Hematopoietic multipotent progenitor cell (in vitro differentiated cells): Measurements from ENCODE around the gene CWC15. TPM values are rescaled to one million over a fixed set of nuclear protein-coding genes. Genes with fewer than 3 reads are reported as not detected.
"Not testable (repeated sequence)": the region's sequence is repeated elsewhere in the genome, so short reads cannot be mapped to it uniquely, and the experiment has no call there.

Experiments
- DNase-seq, 3 donors: peaks; one replicate each; pipeline ENCODE4 v3.0.0-alpha.2; 2011 to 2015; ENCODE audit warnings: low read depth in 2 of 3, low spot score in 2 of 3
- total RNA-seq: library from RNA; depleted of rRNA; stranded (reverse); fragments of >200 nt; gene quantifications from one replicate; pipeline ENCODE4 v1.2.3, GENCODE V29; 2012

The CWC15 gene
- 12.4 TPM for total RNA-seq

DNA sequence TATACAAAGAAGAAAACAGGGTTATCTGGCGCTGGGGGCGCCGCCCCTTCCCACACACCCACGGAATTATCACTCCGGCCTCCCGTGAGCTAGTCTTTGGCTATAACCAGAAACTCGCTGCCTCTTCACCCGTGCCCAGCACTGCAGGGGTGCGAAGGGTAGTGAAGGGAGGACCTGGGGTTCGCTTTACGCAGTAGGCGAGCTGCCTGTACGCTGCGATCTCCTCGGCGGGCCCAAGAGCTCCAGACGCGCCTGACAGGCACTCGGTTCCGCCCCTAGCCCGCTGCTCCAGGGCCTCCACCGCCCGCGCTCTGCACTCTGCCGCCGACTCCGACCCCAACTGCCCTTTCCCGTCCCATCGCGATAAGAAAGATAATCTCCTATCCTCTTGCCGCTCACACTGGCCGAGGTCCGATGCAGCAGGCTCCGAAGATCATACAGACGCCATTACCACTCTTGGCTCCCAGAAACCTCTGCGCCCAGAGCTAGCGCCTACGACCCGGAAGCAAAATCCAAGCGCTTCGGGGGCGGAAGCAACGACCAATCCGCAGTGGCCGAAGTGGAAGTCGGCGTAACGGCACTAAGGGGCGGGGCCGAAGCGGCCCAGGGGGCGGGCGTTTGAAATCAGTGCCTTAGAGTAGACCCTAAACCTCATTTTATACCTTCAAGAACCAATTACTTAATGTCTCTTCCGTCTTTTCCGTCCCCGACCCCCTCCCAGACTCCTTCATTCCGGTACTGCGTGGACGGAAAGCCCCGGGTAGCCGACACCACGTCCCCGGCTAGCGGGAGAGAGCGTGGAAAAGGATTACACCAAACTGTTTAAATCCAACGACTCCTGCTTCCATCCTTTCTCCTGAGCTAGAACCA, at the start of gene CWC15, which contains the start of gene KDM4D:
TSS of gene CWC15 (minus strand) at position 458 of the 870 bp plus-strand sequence. CDS start 1,371 bp downstream, outside the sequence.
TSS of gene KDM4D (plus strand) at position 611 of the 870 bp plus-strand sequence. CDS start 23,664 bp downstream, outside the sequence.
- DNase-seq, result peak; percentile 80 to 97 (median 94)

DNA sequence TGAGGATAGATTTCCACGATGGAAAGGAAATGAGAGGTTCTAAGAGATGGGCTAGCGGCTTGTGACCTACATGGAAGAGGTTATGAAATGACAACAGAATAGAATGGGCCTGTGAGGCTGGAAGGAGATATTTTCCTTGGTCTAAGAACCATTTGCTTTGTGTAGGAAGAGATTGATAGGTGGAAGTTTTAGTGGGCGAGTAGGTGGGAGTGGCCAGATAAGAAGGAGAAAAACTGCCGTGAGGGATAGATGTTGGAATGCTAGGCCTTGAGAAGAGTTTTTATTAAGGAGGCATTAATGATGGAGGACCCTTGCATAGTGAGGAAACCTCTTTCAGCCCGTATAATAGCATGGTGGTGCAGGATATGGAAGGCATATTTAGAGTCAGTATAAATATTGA, 48.1 kb upstream of the CWC15 start:
- not testable (repeated sequence) for DNase-seq

DNA sequence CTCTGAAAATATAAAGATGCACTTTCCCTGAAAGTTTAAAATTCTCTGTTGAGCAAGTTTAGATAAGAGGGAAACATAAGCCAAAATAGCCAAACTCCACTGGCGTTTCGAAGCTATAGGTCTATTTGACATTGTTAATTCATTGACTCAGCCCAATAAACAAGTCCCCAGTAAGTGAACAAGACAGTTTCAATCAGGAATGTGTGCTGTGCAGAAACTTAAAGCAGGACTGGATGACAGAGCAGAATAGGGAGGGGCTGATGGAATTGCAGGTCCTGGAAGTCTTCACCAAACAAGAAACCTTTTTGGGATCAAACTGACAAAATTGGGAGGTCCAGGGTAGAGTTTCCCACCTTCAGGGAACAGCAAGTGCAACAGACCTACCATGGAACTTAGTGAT, 42.8 kb upstream of the CWC15 start:
- DNase-seq, result no peak

DNA sequence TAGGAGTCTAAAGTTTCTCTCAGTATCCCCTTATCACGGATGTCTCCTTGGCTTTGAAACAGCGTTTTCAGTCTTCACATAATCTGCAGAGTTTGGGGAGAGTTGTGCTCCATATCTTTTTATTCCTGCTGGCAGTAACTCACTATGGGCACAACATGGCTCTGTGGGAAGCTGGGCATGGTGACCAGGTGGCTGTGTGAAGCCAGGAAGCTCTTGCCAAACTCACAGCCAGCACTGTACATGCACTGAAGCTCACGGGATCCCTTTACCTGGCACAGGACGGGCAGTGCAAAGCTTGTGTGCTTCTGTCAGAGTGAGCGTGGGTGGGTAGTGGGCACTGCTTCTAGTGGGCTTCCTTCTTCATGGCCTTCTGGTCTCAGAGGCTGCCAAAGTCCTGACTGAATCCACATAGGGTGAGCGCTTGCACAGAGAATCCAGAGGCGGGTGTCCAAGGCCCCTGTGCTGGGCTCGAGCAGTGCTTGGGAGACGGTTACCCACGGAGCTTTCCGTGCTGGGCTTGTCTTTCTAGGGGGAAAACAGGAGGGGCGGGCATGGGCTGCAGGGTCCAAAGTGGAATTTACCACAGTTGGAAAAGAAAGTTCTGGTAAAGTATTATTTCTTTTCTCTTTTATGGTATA, 40.9 kb upstream of the CWC15 start:
- no peak for DNase-seq

DNA sequence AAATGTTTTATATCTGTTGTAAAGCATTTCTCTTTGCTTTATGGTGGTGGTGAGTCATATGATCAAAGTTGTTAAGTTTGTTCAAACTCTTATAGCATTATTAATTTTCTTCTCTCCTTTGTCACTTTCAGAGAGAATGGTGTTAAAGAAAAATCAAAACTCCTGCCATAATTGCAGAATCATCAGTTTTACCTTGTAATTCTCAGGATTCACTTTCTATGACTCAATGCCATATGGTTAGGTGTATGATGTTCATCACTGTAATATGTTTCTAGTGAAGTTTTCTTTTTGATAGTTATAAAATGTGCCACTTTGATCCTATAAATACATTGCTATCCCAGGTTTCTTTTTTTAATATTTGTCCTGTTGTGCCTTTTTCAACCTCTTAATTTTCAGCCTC, 38.0 kb upstream of the CWC15 start:
- DNase-seq, result no peak

DNA sequence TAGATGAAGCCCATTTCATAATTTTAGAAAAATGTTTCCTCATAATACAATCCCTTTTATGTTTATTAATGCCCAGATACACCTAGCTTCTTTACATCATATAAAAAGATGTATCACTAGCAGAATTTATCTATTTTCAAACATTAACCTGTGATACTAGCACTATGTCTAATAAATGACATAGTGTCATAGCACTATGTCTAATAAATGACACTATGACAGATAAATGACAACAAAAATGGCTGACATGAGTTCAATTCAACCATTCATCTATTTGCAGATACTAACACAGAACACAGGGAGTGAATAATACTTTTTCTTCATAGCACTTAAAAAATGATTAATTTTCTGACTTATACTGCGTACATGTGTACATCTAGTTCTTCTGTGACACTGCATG, 32.3 kb upstream of the CWC15 start:
- DNase-seq, result no peak

DNA sequence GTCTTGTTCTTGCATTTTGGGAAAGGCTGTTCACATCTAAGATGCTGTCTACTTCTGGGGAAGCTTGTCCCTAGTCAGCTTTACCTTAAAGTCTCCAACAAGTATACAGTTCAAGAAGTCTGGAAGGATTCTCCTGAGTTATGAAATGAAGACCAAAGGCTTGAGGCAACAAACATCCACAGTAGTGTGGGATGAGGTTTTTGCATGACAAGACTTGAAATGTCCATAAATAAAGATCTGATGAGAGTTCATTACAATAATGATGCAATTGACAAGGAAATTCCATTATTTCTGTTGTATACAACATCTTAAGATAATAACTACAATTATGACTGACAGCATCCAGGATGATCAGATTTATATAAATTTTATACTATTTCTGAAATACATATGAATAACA, 30.4 kb upstream of the CWC15 start:
- no peak for DNase-seq

DNA sequence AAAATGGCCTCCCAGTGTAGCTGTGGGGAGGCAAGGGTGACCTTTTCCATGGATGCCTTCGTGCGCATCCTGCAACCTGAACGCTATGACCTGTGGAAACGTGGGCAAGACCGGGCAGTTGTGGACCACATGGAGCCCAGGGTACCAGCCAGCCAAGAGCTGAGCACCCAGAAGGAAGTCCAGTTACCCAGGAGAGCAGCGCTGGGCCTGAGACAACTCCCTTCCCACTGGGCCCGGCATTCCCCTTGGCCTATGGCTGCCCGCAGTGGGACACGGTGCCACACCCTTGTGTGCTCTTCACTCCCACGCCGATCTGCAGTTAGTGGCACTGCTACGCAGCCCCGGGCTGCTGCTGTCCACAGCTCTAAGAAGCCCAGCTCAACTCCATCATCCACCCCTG, 24.9 kb upstream of the CWC15 start:
- DNase-seq, result no peak

DNA sequence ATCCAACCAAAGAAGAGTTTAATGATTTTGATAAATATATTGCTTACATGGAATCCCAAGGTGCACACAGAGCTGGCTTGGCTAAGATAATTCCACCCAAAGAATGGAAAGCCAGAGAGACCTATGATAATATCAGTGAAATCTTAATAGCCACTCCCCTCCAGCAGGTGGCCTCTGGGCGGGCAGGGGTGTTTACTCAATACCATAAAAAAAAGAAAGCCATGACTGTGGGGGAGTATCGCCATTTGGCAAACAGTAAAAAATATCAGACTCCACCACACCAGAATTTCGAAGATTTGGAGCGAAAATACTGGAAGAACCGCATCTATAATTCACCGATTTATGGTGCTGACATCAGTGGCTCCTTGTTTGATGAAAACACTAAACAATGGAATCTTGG, 24.1 kb upstream of the CWC15 start:
- no peak for DNase-seq

DNA sequence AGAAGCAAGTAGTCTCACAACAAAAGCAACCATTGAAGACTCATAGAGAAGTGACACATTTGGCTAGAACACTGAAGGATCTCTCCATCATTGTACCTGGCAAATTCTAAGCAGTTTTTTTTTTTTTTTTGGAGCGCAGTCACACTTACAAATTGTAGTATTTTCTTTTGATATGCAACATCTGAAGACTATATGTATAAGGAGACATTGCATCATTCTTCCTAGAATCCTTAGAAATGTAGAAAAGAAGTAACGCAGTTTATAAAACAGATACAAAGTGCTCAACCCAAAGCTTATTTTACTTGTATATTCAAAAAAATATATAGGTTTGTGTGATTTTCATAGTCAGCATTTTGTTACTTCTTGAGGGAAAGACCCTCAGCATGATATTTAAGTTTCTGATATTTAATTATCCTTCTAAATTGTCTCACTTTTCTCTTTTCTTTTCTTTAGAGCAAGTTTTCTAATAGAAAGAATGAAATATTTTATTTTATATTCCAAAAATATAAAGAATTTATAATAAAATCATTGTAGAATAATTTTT, 20.1 kb upstream of the CWC15 start:
- no peak for DNase-seq

DNA sequence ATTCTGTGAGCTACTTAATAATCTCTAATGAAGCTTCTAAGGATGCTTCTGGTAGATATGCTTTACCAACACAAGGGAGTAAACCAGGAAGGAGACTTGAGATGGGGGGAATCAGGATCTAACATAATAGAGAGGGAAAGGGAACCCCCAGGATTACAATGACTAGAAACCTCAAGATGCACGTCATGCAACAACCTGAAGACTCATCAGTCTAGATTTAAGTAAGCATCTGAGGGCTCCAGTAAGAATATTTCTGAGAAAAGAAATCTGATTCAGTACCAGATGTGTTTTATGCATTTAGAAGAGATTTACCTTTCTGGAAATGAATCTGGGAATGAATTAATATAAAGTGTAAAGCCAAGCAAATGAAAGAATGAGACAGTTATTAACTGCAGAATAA, 15.4 kb upstream of the CWC15 start:
- no peak for DNase-seq

DNA sequence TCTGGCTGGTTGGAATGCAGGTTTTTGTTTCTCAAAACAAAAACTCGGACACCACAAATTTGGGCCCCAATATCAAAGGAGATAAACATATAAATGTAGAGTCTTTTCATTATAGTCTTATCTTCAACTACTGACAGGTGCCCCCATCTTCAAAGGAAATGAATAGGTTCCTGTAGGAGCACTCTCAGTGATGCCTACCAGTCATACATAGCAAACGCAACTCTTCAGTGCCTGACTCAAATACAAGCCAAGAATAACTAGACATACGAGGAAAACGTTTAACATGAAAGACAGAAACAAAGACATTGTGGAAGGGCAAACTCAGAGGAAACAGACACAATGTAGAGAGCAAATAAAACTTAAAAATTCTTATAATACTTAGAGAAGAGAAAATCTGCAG, 14.0 kb upstream of the CWC15 start:
- DNase-seq, result no peak

DNA sequence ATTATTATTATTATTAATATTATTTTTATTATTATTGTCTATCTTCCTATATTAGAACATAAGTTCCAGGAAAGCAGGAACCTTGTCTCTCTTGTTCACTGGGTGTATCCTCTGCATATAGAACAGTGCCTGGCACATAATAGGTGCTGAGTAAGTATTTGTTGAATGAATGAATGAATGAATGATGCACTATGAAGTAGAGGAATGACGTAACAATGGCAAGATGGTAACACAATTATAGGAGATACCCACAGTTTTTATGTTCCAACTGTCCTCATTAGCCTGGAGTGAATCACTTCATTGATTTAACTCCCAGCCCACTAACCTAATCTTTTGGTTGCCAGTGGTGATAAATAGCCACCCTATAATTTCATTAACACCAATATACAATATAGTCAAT, 2.2 kb upstream of the CWC15 start:
- DNase-seq, result no peak

DNA sequence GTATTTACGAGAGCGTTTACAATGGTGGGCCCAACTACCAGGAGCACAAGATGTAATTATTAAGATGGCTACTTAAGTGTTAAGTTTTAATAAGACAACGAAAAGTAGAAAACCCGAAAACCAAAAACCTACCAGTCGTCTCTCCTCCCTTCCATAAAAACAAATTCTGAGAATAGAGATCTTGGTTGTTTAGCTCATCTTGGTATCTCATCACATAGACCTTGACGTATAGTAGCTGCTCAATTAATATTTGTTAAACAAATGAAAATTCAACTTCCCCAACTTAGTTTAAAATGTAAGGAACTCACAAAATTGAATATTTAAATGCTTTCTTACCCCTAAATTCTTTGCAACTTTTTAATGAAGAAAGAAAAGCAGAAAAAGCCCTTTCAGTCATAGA, 822 bp upstream of the CWC15 start:
- DNase-seq, result no peak

DNA sequence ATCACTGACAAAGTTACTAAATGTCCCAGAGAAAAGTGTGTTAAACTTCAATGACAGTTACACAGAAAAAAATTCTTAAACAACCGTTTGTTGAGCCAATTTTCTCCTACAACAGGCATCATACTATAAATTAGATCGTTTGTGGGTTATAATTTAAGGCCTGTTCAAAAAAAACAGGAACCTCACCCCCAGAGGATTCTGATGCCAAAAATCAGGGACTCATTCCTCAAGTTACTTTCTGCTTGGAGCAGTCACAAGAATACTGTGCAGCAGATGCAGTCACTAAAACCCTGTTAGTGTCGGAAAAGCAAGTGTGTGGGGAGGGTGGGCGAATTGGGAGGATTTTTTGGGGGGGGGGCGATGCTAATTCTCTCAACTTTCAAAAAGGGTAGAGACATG, 657 bp downstream of the CWC15 start:
- peak in 1 of 3 donors; percentile 46 for DNase-seq

DNA sequence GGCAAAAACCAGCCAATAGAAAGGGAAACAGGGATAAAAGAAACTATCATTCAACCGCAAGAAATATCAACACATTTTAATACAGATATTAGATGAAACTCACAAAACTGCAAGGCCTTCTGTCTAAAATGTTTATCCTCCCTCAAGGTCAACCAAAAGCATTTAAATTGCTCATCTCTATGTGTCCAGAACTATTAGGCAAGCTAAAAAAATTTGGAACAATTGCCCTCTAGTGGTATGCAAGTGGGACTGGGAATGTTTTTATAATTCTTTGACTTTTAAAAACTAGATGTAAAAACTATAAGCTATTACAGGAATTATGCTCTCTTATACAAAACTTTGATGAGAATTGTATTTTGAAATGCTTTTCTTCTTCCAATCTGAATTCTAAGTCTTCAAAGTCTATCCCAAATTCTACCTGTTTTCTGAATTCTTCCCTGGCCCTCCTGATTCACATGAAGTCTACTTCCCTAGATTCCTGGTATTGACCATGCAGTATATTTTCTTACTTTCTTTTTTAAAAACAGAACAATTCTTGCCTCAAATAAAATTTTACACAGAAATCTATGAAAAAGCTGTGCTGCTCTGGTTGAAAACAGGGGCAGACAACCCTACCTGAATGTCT, 4.9 kb downstream of the CWC15 start:
- DNase-seq, result peak in 1 of 3 donors; percentile 28

DNA sequence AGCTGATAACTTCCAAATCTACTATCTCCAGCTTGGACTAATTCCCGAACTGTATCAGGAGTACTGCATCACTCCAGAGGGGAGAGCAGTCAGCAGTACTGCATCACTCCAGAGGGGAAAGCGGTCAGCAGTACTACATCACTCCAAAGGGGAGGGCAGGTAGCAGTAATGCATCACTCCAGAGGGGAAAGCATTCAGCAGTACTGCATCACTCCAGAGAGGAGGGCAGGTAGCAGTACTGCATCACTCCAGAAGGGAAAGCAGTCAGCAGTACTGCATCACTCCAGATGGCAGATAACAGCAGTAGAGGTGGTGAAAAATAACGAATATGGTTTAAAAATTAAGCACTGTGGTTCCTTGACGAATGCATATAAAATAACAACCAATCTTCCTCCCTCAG, 8.4 kb downstream of the CWC15 start:
- no peak for DNase-seq

DNA sequence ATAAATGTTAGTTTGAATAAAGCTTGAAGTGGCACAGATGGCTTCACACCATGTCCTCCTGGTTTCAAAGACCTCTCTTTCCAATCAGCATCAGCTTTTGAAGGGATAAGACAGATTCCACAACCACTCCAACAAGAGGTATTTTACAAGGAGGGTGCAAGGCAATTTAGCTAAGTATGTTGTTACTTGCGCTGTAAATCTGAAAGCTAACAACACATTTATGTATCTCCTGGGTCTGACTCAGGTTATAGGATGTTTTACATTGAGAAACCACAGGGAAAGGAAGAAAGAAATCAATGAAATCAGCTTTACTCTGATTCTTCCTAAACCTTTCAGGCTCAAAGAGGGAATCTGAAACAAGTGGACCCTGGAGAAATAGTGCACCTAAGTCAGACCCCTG, 12.1 kb downstream of the CWC15 start:
- no peak for DNase-seq

DNA sequence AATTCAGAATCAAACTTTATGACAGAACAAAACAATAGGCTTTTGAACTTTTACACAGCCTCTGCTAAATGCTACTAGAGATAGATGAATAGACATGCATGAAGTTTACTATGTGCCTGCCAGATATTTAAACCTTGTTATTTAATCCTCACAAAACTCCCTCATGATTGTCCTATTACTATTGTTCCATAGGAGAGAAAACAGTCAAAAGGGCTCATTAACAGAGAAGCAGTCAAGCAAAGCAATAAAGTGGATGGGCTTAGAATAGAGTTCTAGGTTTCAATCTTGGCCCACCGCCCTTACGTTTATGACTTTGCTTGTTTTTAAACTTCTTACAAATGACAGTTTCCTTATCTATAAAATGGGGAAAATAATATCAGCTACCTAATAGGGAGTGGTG, 12.9 kb downstream of the CWC15 start:
- no peak for DNase-seq

DNA sequence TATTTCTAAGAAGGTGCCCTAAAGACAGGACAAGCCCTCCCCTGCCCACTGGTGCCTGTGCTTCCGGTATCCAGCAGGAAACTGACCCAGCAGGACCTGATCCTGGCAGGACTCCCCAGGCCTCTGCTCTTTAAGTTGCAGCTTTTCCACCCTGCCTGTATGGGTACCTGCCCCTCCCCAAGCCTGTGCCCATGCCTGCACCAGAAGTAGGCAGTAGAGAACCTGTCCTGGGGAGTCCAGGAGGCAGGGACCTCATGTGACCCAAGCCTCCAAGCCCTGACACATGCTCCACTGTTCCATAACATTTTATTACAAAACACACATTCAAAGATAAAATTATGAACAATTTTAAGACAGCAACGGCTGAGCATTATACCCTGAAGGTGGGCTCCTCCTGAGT, 14.2 kb downstream of the CWC15 start:
- DNase-seq, result no peak

DNA sequence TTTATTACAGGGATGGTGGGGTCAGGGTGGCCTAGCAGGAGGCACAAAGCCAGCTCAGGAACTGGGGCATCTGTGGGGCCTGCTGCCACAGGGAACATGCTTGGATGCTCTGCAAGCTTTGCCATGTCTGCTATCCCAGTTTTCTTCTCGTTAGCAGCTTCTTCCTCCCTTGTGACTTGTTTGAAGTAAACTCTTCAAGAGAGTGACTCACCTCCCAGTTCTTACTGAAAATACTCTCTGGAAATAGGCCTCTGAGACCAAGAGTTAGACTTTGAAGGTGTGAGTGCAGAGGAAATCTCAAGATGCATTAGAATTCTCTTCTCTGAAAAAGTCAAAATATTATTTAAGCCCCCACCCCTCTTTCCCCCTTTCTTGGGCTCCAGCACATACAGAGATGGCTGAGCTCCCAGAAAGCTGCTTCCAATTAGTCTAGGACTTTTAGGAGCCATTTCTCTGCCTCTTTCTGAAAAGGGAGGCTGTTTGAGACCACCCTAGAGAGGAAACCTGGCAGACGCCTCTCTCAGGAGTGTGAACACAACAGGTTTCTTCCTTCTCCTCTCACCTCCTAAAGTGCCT, 15.1 kb downstream of the CWC15 start:
- no peak for DNase-seq
